Measurements from ENCODE around the gene SLC12A9. TPM values are rescaled to one million over a fixed set of nuclear protein-coding genes. Genes with fewer than 3 reads are reported as not detected.

Gene SLC12A9
- total and polyA plus RNA-seq, 2 donors (not counting 1 experiment from before 2014, with no cell fraction given) = 80.0 to 80.1 TPM

GRCh38 chr7:100856871-100857282 is 4.4 kb downstream of the SLC12A9 start:
- H3K27me3 Mint-ChIP-seq = no peaks in the 10 kb centered on the region
- DNase-seq = no peak

DNA sequence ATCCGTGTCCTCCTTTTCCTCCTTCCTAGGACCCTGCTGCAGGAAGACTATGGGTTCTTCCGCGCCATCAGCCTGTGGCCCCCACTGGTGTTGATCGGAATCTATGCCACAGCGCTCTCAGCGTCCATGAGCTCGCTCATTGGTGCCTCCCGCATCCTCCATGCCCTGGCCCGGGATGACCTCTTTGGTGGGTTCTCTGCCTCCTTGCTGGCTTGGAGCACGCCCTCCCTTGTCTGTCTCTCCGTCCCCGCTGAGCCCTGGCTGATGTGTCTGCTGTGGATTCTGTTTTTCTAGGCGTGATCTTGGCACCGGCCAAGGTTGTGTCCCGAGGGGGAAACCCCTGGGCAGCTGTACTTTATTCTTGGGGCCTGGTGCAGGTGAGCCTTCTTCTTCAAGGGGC is 7.3 kb downstream of the SLC12A9 start:
- intact Hi-C loops (cut with micrococcal nuclease) = no loop called here
- no peak overlapping the region for H3K4me2 ChIP-seq (replicated peaks; ENCODE audit: low read depth, low read length, poor library complexity, severe bottlenecking)
- H2AFZ ChIP-seq (ENCODE audit: insufficient read depth, low read depth, low read length, poor library complexity, severe bottlenecking) = no peak overlapping the region
- no peak overlapping the region for H3K27ac ChIP-seq (ENCODE audit: low read length in 2 of 2)
- peaks cover 0 to 70% of the 10 kb centered on the region in 2 experiments for H3K36me3 ChIP-seq (replicated peaks in 1 of 2; ENCODE audit: control extremely low read depth in 1 of 2, control insufficient read depth in 1 of 2, extremely low read depth in 1 of 2, insufficient read depth in 2 of 2, low read length in 1 of 2)
- H3K9me3 ChIP-seq (ENCODE audit: control extremely low read depth in 1 of 3, control insufficient read depth in 2 of 3, insufficient read depth in 1 of 3, low read length in 2 of 3) = no peaks in the 10 kb centered on the region
- POLR2A ChIA-PET = no interaction called here
- H3K4me1 ChIP-seq (ENCODE audit: control insufficient read depth in 2 of 2, insufficient read depth in 2 of 2, low read length in 2 of 2) = no peaks in the 10 kb centered on the region
- H3K9ac ChIP-seq (ENCODE audit: low read length) = no peak overlapping the region
- H4K20me1 ChIP-seq (ENCODE audit: control insufficient read depth, insufficient read depth, low read length, poor library complexity, severe bottlenecking) = peaks cover 43% of the 10 kb centered on the region
- ATAC-seq (ENCODE audit: low read depth) = no peak
- Mint-ChIP-seq H3K4me3 (no peak overlapping the region), H3K9me3 (ENCODE audit: insufficient read depth) (no peaks in the 10 kb centered on the region), H3K27me3 (no peaks in the 10 kb centered on the region), H3K4me1 (peaks cover 5% of the 10 kb centered on the region), H3K27ac (no peak overlapping the region)
- TF ChIP-seq, protein P1, sequence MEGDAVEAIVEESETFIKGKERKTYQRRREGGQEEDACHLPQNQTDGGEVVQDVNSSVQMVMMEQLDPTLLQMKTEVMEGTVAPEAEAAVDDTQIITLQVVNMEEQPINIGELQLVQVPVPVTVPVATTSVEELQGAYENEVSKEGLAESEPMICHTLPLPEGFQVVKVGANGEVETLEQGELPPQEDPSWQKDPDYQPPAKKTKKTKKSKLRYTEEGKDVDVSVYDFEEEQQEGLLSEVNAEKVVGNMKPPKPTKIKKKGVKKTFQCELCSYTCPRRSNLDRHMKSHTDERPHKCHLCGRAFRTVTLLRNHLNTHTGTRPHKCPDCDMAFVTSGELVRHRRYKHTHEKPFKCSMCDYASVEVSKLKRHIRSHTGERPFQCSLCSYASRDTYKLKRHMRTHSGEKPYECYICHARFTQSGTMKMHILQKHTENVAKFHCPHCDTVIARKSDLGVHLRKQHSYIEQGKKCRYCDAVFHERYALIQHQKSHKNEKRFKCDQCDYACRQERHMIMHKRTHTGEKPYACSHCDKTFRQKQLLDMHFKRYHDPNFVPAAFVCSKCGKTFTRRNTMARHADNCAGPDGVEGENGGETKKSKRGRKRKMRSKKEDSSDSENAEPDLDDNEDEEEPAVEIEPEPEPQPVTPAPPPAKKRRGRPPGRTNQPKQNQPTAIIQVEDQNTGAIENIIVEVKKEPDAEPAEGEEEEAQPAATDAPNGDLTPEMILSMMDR (IDR thresholded peaks at IDR 0.05) = no peak
- TF ChIP-seq EZH2 (IDR thresholded peaks at IDR 0.05; ENCODE audit: borderline replicate concordance, insufficient read depth, low read depth, low read length, poor library complexity, severe bottlenecking) = no peak
- no peak overlapping the region for H3K4me3 ChIP-seq (ENCODE audit: control extremely low read depth in 1 of 5, extremely low read depth in 1 of 5, insufficient read depth in 1 of 5, low read depth in 2 of 5, low read length in 4 of 5)
- WGBS (ENCODE audit: insufficient coverage) = 96% methylated on average over 12 of the region's 15 CpGs
- H3K27me3 ChIP-seq (replicated peaks in 1 of 4; ENCODE audit: control extremely low read depth in 1 of 4, control insufficient read depth in 3 of 4, insufficient read depth in 4 of 4, low read length in 3 of 4) = no peaks in the 10 kb centered on the region
- CTCF ChIA-PET = no interaction called here
- peaks cover 18% of the 10 kb centered on the region for H3K79me2 ChIP-seq (ENCODE audit: control insufficient read depth, insufficient read depth, low read length)
- DNase-seq = no peak

More at GRCh38 chr7:100856871-100857282, 4.4 kb downstream of the SLC12A9 start:
- Mint-ChIP-seq H3K4me3 (no peak overlapping the region), H3K9me3 (ENCODE audit: insufficient read depth) (no peaks in the 10 kb centered on the region), H3K4me1 (peaks cover 21% of the 10 kb centered on the region), H3K27ac (no peak overlapping the region)
- Histone ChIP-seq H3K79me2 (ENCODE audit: control insufficient read depth, insufficient read depth, low read length) (peaks cover 44% of the 10 kb centered on the region), H3K9ac (ENCODE audit: low read length) (no peak overlapping the region), H3K4me3 (ENCODE audit: control extremely low read depth in 1 of 5, extremely low read depth in 1 of 5, insufficient read depth in 1 of 5, low read depth in 2 of 5, low read length in 4 of 5) (no peak overlapping the region), H2AFZ (ENCODE audit: insufficient read depth, low read depth, low read length, poor library complexity, severe bottlenecking) (no peak overlapping the region), H4K20me1 (ENCODE audit: control insufficient read depth, insufficient read depth, low read length, poor library complexity, severe bottlenecking) (peaks cover 56% of the 10 kb centered on the region), H3K27me3 (replicated peaks in 1 of 4; ENCODE audit: control extremely low read depth in 1 of 4, control insufficient read depth in 3 of 4, insufficient read depth in 4 of 4, low read length in 3 of 4) (no peaks in the 10 kb centered on the region), H3K36me3 (replicated peaks in 1 of 2; ENCODE audit: control extremely low read depth in 1 of 2, control insufficient read depth in 1 of 2, extremely low read depth in 1 of 2, insufficient read depth in 2 of 2, low read length in 1 of 2) (peaks cover 0 to 47% of the 10 kb centered on the region in 2 experiments), H3K9me3 (ENCODE audit: control extremely low read depth in 1 of 3, control insufficient read depth in 2 of 3, insufficient read depth in 1 of 3, low read length in 2 of 3) (no peaks in the 10 kb centered on the region), H3K4me2 (replicated peaks; ENCODE audit: low read depth, low read length, poor library complexity, severe bottlenecking) (no peak overlapping the region), H3K27ac (ENCODE audit: low read length in 2 of 2) (no peak overlapping the region), H3K4me1 (ENCODE audit: control insufficient read depth in 2 of 2, insufficient read depth in 2 of 2, low read length in 2 of 2) (peaks cover 8 to 21% of the 10 kb centered on the region in 2 donors)
- intact Hi-C loops (cut with micrococcal nuclease) = no loop called here
- ChIA-PET CTCF (interaction anchor here (1.6 kb wide), 1 partner anchor 57 kb away, joined by 3 read pairs; no protein-coding TSS in a partner anchor), POLR2A (no interaction called here)
- ATAC-seq (ENCODE audit: low read depth) = no peak
- no peak for TF ChIP-seq EZH2 (IDR thresholded peaks at IDR 0.05; ENCODE audit: borderline replicate concordance, insufficient read depth, low read depth, low read length, poor library complexity, severe bottlenecking)
- TF ChIP-seq, protein P1 (IDR thresholded peaks at IDR 0.05) = no peak
- 98% methylated on average over 14 of the region's 16 CpGs for WGBS (ENCODE audit: insufficient coverage)

Data from B cell (primary cell).